Epithelial cell of esophagus (primary cell): ENCODE results near the gene RNF213.
"Not testable (repeated sequence)": the region's sequence is repeated elsewhere in the genome, so short reads cannot be mapped to it uniquely, and the experiment has no call there.

Source experiments
- DNase-seq: peaks from one replicate; pipeline ENCODE4 v3.0.0; 2010; ENCODE audit warnings: low read depth
- H3K4me3 ChIP-seq: 2 replicates; pipeline ENCODE4 v1.5.1; 2011; ENCODE audit warnings: mild to moderate bottlenecking, low read length, control low read depth
- TF ChIP-seq, protein P1 (sequence below): IDR thresholded peaks from 2 replicates; pipeline ENCODE4 v1.5.1; 2011; ENCODE audit warnings: low read depth, mild to moderate bottlenecking, low read length, control low read depth, inconsistent platforms; ENCODE audit not compliant: insufficient read depth; ENCODE audit errors: missing control alignments

Gene RNF213

DNA sequence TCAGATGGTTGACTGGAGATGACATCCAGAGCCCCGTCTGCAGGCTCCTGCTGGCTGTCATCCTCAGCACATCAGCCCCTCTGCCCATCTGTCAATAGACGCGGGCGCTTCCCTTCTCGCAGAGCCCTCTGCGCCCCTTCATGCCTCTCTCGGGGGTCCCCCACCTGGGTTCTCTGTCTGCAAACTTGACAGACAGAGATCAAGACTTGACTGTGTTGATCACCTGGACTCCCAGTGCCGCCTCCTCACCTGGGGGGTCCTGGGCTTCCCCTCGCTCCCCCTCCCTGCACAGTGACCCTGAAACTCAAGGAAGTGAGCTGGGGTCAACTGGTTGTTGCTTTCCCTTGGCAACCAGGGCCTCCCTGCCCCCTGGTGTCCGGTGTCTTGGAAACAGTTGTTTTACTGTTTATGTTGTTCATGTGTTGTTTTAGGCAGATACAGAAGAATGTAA lies 31.9 kb downstream of the RNF213 start:
- TF ChIP-seq, protein P1, sequence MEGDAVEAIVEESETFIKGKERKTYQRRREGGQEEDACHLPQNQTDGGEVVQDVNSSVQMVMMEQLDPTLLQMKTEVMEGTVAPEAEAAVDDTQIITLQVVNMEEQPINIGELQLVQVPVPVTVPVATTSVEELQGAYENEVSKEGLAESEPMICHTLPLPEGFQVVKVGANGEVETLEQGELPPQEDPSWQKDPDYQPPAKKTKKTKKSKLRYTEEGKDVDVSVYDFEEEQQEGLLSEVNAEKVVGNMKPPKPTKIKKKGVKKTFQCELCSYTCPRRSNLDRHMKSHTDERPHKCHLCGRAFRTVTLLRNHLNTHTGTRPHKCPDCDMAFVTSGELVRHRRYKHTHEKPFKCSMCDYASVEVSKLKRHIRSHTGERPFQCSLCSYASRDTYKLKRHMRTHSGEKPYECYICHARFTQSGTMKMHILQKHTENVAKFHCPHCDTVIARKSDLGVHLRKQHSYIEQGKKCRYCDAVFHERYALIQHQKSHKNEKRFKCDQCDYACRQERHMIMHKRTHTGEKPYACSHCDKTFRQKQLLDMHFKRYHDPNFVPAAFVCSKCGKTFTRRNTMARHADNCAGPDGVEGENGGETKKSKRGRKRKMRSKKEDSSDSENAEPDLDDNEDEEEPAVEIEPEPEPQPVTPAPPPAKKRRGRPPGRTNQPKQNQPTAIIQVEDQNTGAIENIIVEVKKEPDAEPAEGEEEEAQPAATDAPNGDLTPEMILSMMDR, result no peak
- DNase-seq, result no peak
- no peak overlapping the region for H3K4me3 ChIP-seq

DNA sequence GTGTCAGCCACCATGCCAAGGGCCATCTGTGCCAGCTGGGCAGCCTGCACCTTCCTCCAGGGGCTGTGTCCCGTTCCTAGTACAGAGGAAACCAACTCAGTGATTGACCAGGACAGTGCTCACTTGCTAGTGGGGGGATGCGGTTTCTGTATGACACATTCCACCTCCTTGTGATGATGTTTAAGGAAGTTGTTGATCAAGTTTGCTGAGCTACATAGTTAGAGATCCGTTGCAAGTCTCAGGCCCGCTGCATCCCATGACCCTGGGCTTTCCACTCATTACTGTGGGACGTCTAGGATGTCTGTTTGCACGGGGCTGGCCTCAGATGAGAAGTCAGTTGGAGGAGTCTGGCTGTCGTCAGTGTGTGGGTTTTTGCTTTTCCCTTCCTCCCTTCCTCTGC lies 33.6 kb downstream of the RNF213 start:
- no peak overlapping the region for H3K4me3 ChIP-seq
- no peak for DNase-seq

DNA sequence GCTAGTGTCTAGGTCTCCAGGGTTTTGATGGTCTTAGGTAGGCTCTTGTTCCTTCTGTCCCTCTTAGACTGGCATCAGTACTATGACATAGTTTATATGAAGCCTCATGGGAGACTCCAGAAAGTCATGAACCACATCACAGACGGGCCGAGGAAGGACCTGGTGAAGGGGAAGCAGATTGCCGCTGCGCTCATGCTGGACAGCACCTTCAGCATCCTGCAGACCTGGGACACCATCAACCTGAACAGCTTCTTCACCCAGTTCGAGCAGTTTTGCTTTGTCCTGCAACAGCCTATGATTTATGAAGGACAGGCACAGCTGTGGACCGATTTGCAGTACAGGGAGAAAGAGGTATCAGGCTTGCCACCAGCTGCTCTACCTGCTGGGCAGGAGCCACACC lies 34.0 kb downstream of the RNF213 start:
- no peak for DNase-seq
- H3K4me3 ChIP-seq, result no peak overlapping the region
- TF ChIP-seq, protein P1, result no peak

More for the DNA sequence above, 33.6 kb downstream of the RNF213 start:
- TF ChIP-seq, protein P1, result no peak

DNA sequence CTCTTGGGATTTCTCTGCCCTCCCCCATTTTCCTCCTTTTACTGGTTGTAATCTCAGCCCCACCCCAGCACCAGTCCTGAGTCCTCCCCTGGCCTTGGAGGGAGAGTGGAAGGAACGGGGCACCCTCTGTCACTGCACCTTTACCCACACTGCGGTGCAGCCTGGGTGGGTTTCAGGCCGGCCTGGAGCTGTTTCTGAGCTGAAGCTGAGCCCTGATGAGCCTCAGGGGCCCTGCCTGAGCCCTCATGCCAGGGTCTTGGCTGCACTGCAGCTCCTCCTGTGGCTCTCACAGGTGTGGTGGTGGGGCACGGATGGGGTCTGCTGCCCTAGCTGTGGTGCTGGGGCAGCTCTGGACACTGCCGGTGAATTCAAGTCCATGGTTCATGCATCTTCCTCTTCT lies 34.5 kb downstream of the RNF213 start:
- TF ChIP-seq, protein P1, result no peak
- no peak overlapping the region for H3K4me3 ChIP-seq
- no peak for DNase-seq

DNA sequence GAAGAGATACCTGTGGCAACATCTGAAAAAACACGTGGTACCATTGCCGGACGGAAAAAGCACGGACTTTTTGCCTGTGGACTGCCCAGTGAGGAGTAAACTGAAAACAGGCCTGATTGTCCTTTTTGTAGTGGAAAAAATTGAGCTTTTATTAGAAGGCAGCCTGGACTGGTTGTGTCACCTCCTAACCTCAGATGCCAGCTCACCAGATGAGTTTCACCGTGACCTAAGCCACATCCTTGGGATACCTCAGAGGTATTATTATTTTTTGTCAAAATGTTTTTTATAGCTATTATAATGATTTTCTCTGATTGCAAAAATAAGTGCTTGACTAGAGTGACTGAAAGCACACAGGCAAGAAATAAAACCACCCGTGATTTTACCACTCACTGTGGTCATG lies 34.9 kb downstream of the RNF213 start:
- TF ChIP-seq, protein P1, result no peak
- no peak for DNase-seq
- H3K4me3 ChIP-seq, result no peak overlapping the region

DNA sequence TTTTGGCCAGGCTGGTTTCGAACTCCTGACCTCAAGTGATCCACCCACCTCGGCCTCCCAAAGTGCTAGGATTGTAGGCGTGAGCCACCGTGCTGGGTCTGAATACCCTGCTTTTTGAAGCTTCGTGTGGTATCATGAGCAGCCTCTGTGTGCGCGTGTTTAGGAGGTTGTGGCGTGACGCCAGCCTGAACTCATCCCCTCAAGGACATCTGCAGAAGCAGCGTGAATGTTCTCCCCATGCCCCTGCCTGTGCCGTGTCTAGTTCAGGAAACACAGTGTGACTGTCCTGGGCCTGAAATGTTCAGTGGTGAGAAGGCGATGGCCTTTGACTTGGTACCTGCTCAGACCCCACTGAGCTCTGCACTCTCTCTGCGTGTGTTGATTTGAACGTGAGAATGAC lies 35.6 kb downstream of the RNF213 start:
- H3K4me3 ChIP-seq, result no peak overlapping the region
- DNase-seq, result no peak
- TF ChIP-seq, protein P1, result no peak

DNA sequence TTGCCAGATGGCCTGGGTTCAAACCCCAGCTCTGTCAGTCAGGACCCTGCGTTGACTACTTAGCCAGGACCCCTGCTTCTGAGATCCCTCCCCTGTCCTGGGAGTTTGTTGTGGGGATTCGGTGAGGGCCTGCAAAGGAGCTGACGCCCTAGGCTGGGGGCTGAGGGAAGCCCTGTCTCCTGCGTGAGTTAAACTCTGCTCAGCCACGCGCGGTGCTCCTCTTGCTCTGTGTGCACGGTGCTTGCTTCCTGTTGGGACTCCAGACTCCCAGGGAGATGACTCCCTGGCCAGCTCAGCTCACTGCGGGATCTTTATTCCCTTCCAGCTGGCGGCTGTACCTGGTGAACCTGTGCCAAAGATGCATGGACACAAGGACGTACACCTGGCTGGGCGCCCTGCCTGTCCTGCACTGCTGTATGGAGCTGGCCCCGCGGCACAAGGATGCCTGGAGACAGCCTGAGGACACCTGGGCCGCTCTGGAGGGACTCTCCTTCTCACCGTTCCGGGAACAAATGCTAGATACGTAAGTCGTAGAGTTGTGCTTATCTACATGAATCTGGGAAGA lies 37.4 kb downstream of the RNF213 start:
- TF ChIP-seq, protein P1, result no peak
- H3K4me3 ChIP-seq, result no peak overlapping the region
- DNase-seq, result no peak

DNA sequence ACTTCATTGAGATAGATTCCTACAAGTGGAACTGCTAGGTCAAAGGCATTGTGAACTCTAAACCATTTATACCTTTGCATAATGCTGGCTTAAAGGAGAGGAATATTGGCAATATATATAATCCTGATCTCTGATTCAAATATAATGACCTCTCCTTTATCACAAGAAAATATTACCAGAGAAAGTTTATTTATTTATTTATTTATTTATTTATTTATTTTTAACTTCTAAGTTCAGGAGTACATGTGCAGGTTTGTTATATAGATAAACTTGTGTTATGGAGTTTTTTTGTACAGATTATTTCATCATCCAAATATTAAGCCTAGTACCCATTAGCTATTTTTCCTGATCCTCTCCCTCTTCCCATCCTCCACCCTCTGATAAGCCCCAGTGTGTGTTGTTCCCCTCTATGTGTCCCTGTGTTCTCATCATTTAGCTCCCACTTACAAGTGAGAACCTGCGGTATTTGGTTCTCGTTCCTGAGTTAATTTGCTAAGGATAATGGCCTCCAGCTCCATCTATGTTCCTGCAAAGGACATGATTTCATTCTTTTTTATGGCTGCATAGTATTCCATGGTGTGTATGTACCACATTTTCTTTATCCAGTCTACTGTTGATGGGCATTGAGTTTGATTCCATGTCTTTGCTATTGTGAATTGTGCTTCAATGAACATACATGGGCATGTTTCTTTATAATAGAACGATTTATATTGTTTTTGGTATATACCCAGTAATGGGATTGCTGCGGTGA lies 38.9 kb downstream of the RNF213 start:
- H3K4me3 ChIP-seq, DNase-seq: not testable (repeated sequence)

DNA sequence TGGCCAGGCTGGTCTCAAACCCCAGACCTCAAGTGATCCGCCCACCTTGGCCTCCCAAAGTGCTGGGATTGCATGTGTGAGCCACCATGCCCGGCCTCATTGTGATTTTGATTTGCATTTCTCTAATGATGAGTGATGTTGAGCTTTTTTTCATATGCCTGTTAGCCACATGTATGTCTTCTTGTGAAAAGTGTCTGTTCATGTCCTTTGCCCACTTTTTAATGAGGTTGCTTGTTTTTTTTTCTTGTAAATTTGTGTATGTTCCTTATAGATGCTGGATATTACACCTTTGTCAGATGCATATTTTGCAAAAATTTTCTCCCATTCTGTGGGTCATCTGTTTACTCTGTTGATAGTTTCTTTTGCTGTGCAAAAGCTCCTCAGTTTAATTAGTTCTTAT lies 40.1 kb downstream of the RNF213 start:
- H3K4me3 ChIP-seq, DNase-seq: not testable (repeated sequence)
